Measurements from ENCODE around the gene BRD3. TPM values are rescaled to one million over a fixed set of nuclear protein-coding genes. Genes with fewer than 3 reads are reported as not detected.

The BRD3 gene
- total and polyA plus RNA-seq, 2 of the 8 experiments (the other 6 are each of a cell fraction or from before 2014, with no cell fraction given): 31.0 to 82.7 TPM

GRCh38 chr9:134045841-134046544, 21.8 kb downstream of the BRD3 start:
- Histone ChIP-seq H3K36me3 (ENCODE audit: control insufficient read depth in 2 of 4, insufficient read depth in 4 of 4, low read length in 3 of 4) (peaks cover 35 to 74% (median 70%) of the 10 kb centered on the region in 4 experiments), H3K56ac (replicated peaks; ENCODE audit: insufficient read length, low read depth, low read length) (no peak overlapping the region), H2BK120ac (replicated peaks; ENCODE audit: low read depth, low read length) (no peak overlapping the region), H3K79me1 (ENCODE audit: low read depth, low read length) (peaks cover 4% of the 10 kb centered on the region; the same call in 1 of the 2 replicates), H3K18ac (ENCODE audit: extremely low read depth, low read length) (no peak overlapping the region), H3K9me3 (ENCODE audit: insufficient read depth in 2 of 2, low read depth in 1 of 2, low read length in 1 of 2) (no peaks in the 10 kb centered on the region), H2BK15ac (ENCODE audit: low read length) (no peak overlapping the region), H3K4me3 (ENCODE audit: extremely low read depth in 1 of 4, insufficient read depth in 2 of 4, low read depth in 3 of 4, low read length in 4 of 4) (no peak overlapping the region), H4K20me1 (replicated peaks in 1 of 2; ENCODE audit: control insufficient read depth in 1 of 2, insufficient read depth in 2 of 2, low read length in 2 of 2) (peaks cover 14 to 17% of the 10 kb centered on the region in 2 experiments), H3K9ac (replicated peaks in 1 of 4; ENCODE audit: extremely low read depth in 1 of 4, low read depth in 3 of 4, low read length in 3 of 4) (no peak overlapping the region; a peak in 1 of 7 replicates), H2AK5ac (ENCODE audit: low read depth, low read length) (no peak overlapping the region), H3K27ac (ENCODE audit: low read depth, low read length) (no peak overlapping the region), H4K8ac (ENCODE audit: extremely low read depth, insufficient read depth, low read length) (no peak overlapping the region; the same call in none of the 2 replicates), H2BK20ac (ENCODE audit: low read length) (no peak overlapping the region), H3K4ac (replicated peaks; ENCODE audit: insufficient read length, low read depth, low read length) (no peak overlapping the region), H3K23me2 (ENCODE audit: low read depth, low read length) (no peaks in the 10 kb centered on the region), H2BK12ac (ENCODE audit: low read depth, low read length) (no peak overlapping the region), H4K5ac (ENCODE audit: insufficient read length, low read depth, low read length) (no peak overlapping the region), H4K91ac (replicated peaks; ENCODE audit: insufficient read length, low read length) (no peak overlapping the region), H3K23ac (ENCODE audit: insufficient read length) (no peak overlapping the region), H3K14ac (ENCODE audit: insufficient read length) (no peak overlapping the region), H3K79me2 (ENCODE audit: control insufficient read depth in 1 of 2, insufficient read depth in 2 of 2, low read length in 2 of 2) (no peaks in the 10 kb centered on the region), H3K27me3 (replicated peaks in 1 of 4; ENCODE audit: control insufficient read depth in 3 of 4, extremely low read depth in 1 of 4, insufficient read depth in 3 of 4, low read length in 3 of 4) (no peaks in the 10 kb centered on the region), H3K4me2 (ENCODE audit: insufficient read depth in 1 of 2, low read depth in 2 of 2, low read length in 2 of 2) (no peak overlapping the region), H2AFZ (ENCODE audit: low read length) (no peak overlapping the region), H2BK5ac (ENCODE audit: low read depth, low read length) (no peak overlapping the region), H3K4me1 (replicated peaks in 1 of 4; ENCODE audit: control insufficient read depth in 3 of 4, insufficient read depth in 4 of 4, low read length in 3 of 4) (no peaks in the 10 kb centered on the region; a peak in 1 of 7 replicates)
- FAIRE-seq: no peak
- DNase-seq (ENCODE audit: low read depth in 1 of 2, low spot score in 2 of 2): no peak
- TF ChIP-seq EP300 (IDR thresholded peaks at IDR 0.05; ENCODE audit: borderline replicate concordance in 1 of 2, low read depth in 2 of 2, low read length in 2 of 2) (no peak), TAF1 (IDR thresholded peaks at IDR 0.05; ENCODE audit: low read depth, low read length) (no peak), POU5F1 (IDR thresholded peaks at IDR 0.05; ENCODE audit: low read depth, low read length) (no peak), TEAD4 (IDR thresholded peaks at IDR 0.05; ENCODE audit: low read depth, low read length) (no peak)
- WGBS, 2 experiments (ENCODE audit: extremely low coverage in 1 of 2, insufficient coverage in 1 of 2, insufficient read length in 1 of 2, insufficient replicate concordance in 2 of 2, low coverage in 1 of 2, low lambda C conversion rate in 2 of 2, missing lambda C conversion rate in 1 of 2): 83% methylated on average over 26 of the region's 26 CpGs; no CpG with 5 or more reads in 1 of the 2 experiments
- ChIA-PET POLR2A (ENCODE audit: partially characterized antibody) (interaction anchor here (0.9 to 2.2 kb wide), 5 partner anchors 9 to 17 kb away, joined by 3 to 9 read pairs (median 4); no protein-coding TSS in a partner anchor), CTCF (ENCODE audit: partially characterized antibody) (interaction anchor here (0.9 to 1.6 kb wide), 6 partner anchors 10 to 235 kb away, joined by 3 to 4 read pairs (median 3); no protein-coding TSS in a partner anchor)
